Suprapubic skin (tissue), 3 donors: ENCODE results near the gene TMEM131.

ENCODE experiments used
- CTCF ChIP-seq, 2 donors: fragments of 200-600 bp in 1 of 2; fragments of 450-650 bp in 1 of 2; sonication (generic) in 1 of 2; IDR thresholded peaks; one replicate each; pipeline ENCODE4 v1.5.1; 2016 to 2019; ENCODE audit warnings: antibody characterized with exemption in 2 of 2, mild to moderate bottlenecking in 1 of 2, moderate library complexity in 1 of 2
- POLR2A ChIP-seq, 2 donors: fragments of 450-650 bp; IDR thresholded peaks; one replicate each; pipeline ENCODE4 v1.6.1; 2017; ENCODE audit warnings: antibody characterized with exemption in 2 of 2, mild to moderate bottlenecking in 2 of 2, moderate library complexity in 2 of 2

- TF ChIP-seq CTCF (IDR thresholded peaks at IDR 0.05): no peak
- no peak for TF ChIP-seq POLR2A (IDR thresholded peaks at IDR 0.05)
These were observed 268.5 kb downstream of the TMEM131 start for GRCh38 chr2:97727296-97727695.
